ENCODE measurements around the gene ZBED6. TPM values are rescaled to one million over a fixed set of nuclear protein-coding genes. Genes with fewer than 3 reads are reported as not detected.

The ZBED6 gene
- total and polyA plus RNA-seq, 10 of the 15 experiments (the other 5 are each of a cell fraction or from before 2014, with no cell fraction given), result 0.13 to 15.9 (median 4.8) TPM

GRCh38 chr1:203764105-203765028 lies 31.1 kb upstream of the ZBED6 start:
- Histone ChIP-seq H3K4me2 (ENCODE audit: control insufficient read depth, insufficient read depth) (peak overlapping the region; percentile 93), H3K36me3 (ENCODE audit: control insufficient read depth in 2 of 2, insufficient read depth in 2 of 2, low read length in 1 of 2) (0 out of 4 replicates have a peak, but pooled peaks cover 0 to 2% of the 10 kb centered on the region in 2 experiments), H3K4me1 (ENCODE audit: control insufficient read depth, insufficient read depth, low read length) (peaks cover 14% of the 10 kb centered on the region), H3K9me3 (replicated peaks; ENCODE audit: control insufficient read depth, insufficient read depth, low read length) (no peaks in the 10 kb centered on the region), H3K79me2 (ENCODE audit: control insufficient read depth, insufficient read depth, low read length) (peaks cover 15% of the 10 kb centered on the region), H3K27me3 (replicated peaks in 1 of 2; ENCODE audit: control insufficient read depth in 2 of 2, insufficient read depth in 2 of 2, low read length in 1 of 2) (no peaks in the 10 kb centered on the region), H3K27ac (ENCODE audit: control insufficient read depth, insufficient read depth) (peak overlapping the region; percentile 96), H3K9ac (ENCODE audit: control insufficient read depth, insufficient read depth, low read length) (peak overlapping the region; percentile 87; the same call in 1 of the 2 replicates), H3K4me3 (peak overlapping the region; percentile 57; the same call in 1 of the 2 replicates), H4K20me1 (ENCODE audit: control insufficient read depth, insufficient read depth) (no peaks in the 10 kb centered on the region), H2AFZ (ENCODE audit: control insufficient read depth, low read depth, low read length) (peak overlapping the region; percentile 76)
- no peak for FAIRE-seq
- ATAC-seq, result peak; percentile 13; the same call in 2 of the 3 replicates
- ChIA-PET POLR2A (interaction anchor here (1.1 to 1.7 kb wide), 3 partner anchors 9 to 22 kb away, joined by 3 to 5 read pairs (median 4); no protein-coding TSS in a partner anchor), SMC1A (ENCODE audit: uncharacterized antibody, unreplicated experiment) (interaction anchor here (1.0 to 1.9 kb wide), 11 partner anchors 10 to 138 kb away, joined by 3 to 7 read pairs (median 4); partner anchors contain the start of gene ATP2B4), CTCF (interaction anchor here (1.0 to 1.7 kb wide), 3 partner anchors 11 to 82 kb away, joined by 3 to 5 read pairs (median 3); no protein-coding TSS in a partner anchor), RAD21 (ENCODE audit: unreplicated experiment) (interaction anchor here (1.2 to 1.8 kb wide), 2 partner anchors 30 to 138 kb away, joined by 3 to 4 read pairs; partner anchors contain the start of gene ATP2B4)
- intact Hi-C loops (cut with micrococcal nuclease; ENCODE audit: unreplicated experiment) (no loop called here), in situ Hi-C loops (cut with MboI) (no loop called here)
- no peak for TF ChIP-seq TBL1XR1 (IDR thresholded peaks at IDR 0.05; ENCODE audit: low read depth, low read length)
- TF ChIP-seq PML (IDR thresholded peaks at IDR 0.05; ENCODE audit: low read length), result 0 out of 2 replicates have a peak, but pooled peaks have one; percentile 24
- WGBS (ENCODE audit: insufficient coverage, insufficient replicate concordance, low lambda C conversion rate, missing lambda C conversion rate), result 33% methylated on average over 3 of the region's 3 CpGs
- DNase-seq (ENCODE audit: low read depth, low spot score), result no peak
- no TSS peak for BruUV-seq (replicated peaks)
